Uterus (tissue), 2 donors: ENCODE results near the gene TSHZ2.

Experiments used
- POLR2A ChIP-seq, 2 donors: fragments of 450-650 bp; IDR thresholded peaks; one replicate each; pipeline ENCODE4 v1.6.1; 2016; ENCODE audit warnings: antibody characterized with exemption in 2 of 2, mild to moderate bottlenecking in 1 of 2, moderate library complexity in 1 of 2
- TF ChIP-seq, protein P1 (sequence below), 4 experiments: fragments of 200-600 bp in 2 of 4; fragments of 450-650 bp in 2 of 4; sonication (generic) in 2 of 4; IDR thresholded peaks; one replicate each; pipeline ENCODE4 v1.5.1; 2016 to 2019; ENCODE audit warnings: antibody characterized with exemption in 4 of 4, mild to moderate bottlenecking in 2 of 4, moderate library complexity in 1 of 4

DNA sequence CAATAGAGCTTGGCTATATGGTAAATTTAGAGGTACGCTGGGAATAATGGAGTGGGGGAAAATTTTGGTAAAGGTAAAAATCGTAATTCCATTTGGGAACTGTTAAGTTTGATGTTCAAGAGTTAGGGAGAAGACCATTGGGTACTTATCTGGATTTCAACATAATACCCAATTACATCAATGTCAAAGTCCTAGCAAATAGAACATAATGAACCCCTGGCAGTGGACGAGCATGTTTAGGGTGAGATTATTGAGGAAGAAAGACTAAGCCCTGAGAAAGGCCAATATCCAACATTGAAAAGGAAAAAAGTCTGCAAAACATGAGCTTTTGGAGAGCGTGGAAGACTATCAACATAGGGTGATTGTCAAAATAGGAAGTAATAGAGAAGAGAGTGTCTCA, 106.6 kb downstream of the TSHZ2 start:
- TF ChIP-seq, protein P1, sequence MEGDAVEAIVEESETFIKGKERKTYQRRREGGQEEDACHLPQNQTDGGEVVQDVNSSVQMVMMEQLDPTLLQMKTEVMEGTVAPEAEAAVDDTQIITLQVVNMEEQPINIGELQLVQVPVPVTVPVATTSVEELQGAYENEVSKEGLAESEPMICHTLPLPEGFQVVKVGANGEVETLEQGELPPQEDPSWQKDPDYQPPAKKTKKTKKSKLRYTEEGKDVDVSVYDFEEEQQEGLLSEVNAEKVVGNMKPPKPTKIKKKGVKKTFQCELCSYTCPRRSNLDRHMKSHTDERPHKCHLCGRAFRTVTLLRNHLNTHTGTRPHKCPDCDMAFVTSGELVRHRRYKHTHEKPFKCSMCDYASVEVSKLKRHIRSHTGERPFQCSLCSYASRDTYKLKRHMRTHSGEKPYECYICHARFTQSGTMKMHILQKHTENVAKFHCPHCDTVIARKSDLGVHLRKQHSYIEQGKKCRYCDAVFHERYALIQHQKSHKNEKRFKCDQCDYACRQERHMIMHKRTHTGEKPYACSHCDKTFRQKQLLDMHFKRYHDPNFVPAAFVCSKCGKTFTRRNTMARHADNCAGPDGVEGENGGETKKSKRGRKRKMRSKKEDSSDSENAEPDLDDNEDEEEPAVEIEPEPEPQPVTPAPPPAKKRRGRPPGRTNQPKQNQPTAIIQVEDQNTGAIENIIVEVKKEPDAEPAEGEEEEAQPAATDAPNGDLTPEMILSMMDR (IDR thresholded peaks at IDR 0.05), result no peak
- no peak for TF ChIP-seq POLR2A (IDR thresholded peaks at IDR 0.05)
